ENCODE results near the gene CACNA1D.

Gene CACNA1D

GRCh38 chr3:53495146-53495519 lies 722 bp downstream of the CACNA1D start:
- FAIRE-seq (no peak), DNase-seq (ENCODE audit: low spot score) (no peak)

DNA sequence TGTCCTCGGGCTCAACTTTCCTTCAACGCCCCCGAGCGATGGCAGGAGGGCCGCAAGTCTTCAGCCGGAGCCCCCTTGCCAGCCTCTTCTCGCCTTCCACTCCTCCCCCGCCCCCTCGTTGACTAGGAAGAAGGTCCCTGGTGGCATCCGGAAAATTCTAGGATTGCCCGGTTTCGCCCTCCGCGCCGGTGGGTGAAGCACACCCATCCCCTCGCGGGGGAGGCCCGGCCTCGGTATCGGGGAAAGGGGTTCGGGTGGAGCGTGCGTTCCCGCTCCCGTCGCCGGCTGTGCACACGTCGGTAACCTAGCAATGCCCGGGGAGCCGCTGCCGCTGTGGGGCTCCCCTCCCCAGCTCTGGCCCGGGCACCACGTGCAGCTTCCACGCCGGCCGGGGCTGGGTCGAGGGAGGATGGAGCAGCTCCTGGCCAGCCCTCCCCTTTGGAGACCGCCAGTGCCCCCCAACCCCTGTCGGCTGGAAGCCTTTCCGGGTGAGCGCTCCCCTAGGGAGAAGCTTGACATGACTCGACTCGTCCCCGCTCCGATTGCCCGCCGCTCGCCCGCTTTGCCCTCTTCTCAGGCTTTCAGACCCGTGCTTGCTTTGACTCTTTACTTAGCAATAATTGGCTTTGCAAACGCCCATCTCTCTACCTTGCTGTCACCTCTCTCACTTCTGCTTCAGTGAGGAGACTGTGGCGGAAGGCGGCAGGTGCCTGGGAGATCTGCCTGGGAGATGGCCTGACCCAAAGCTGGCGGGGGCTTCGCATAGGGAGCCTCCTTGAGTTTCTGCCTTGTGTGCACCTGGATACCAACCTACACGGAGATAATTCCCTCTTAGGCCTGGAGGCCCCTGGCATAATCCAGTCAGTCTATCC lies 1.3 kb downstream of the CACNA1D start:
- no peak for DNase-seq (ENCODE audit: low spot score)

GRCh38 chr3:53496392-53496670 lies 1.9 kb downstream of the CACNA1D start:
- DNase-seq (ENCODE audit: low spot score) (no peak), FAIRE-seq (no peak)

More for the DNA sequence above, 1.3 kb downstream of the CACNA1D start:
- FAIRE-seq = no peak

DNA sequence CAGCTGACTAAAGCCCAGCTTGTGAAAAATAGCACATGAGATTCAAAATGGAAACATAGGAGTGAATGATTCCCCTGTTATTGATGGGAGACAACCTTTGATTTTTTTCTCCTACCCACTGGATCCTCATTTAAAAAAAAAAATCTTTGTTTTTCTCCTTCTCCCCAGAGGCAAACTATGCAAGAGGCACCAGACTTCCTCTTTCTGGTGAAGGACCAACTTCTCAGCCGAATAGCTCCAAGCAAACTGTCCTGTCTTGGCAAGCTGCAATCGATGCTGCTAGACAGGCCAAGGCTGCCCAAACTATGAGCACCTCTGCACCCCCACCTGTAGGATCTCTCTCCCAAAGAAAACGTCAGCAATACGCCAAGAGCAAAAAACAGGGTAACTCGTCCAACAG lies 2.6 kb downstream of the CACNA1D start:
- no peak for DNase-seq (ENCODE audit: low spot score)
- no peak for FAIRE-seq

DNA sequence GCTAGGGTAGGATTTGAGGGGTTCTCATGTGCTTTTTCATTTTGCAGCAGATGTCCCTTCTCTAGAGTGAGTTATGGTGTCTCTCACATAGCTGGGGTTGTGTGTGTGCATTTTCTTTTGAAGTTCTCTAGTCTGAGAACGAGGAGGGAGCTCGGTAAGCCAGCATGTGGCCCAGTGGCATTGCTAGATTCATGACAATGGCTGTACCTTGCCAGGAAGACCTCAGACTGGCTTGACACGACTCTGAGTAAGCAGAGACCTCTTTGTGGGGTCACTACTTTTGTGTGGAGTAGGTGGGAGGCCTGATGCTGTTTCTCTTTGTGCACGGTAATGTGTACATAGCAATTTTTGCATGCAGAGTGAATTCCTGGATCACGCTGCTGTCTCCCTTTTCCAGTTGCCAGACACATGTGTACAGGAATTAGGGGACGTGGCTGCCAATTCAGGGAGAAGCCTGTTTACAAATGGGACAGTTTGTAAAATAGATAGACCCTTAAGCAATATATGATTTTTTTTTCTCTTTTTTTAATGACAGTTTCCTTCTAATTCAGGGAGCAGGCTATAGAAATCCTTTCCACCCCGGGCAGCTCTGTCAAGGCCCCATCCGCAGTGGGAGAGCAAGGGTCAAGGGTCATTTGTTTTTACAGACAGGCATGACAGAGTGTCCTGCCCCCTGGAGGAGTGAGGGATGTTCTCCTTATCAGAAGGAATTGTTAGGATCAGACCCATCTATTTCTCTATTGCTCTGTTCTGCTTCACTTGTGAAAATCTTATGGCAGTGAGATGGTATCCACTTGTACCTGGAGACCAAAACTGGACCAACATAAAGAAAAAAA lies 4.6 kb downstream of the CACNA1D start:
- no peak for DNase-seq (ENCODE audit: low spot score)
- no peak for FAIRE-seq

DNA sequence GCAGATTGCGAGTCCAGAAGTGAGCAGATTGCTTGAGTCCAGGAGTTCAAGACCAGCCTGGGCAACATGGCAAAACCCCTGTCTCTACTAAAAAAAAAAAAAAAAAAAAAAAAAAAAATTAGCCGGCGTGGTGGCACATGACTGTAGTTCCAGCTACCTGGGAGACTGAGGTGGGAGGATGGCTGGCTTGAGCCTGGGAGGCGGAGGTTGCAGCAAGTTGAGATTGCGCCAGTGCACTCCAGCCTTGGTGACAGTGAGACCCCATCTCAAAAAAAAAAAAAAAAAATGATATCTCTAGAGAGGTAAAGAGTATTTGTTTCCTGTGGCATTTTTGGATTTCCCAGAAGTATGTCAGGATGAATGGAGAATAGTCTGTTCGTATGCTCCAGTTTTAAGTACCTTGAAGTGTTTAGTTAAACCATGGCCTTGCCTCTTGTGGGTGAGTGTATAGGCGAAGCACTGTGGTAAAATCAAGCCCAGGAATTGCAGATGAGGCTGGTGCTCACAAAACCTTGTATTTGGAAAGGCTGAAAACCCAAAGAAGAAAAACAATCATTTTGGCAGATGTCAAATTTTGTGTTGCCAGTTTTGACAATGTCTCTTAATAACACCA lies 5.9 kb downstream of the CACNA1D start:
- no peak for DNase-seq (ENCODE audit: low spot score)
- FAIRE-seq = no peak

DNA sequence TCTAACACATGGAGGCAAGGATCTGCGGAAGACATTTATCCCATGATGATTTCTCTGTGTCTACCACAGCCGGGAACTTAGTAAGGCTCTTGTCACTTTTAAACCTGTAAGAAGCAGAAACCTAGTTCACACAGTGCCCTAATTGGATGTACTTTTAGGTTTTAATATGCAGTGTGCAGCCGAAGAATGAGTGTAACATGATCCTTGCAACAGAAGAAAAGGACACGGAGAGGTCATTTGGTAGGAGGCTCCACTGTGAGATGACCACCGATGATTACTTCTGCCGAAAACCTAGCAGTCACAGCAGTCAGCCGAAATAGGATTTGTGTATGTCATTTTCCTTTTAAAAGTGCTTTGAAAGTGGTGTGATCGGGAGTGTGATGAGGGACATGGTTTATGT lies 6.8 kb downstream of the CACNA1D start:
- no peak for FAIRE-seq
- no peak for DNase-seq (ENCODE audit: low spot score)

GRCh38 chr3:53502737-53503136 lies 8.3 kb downstream of the CACNA1D start:
- no peak for DNase-seq (ENCODE audit: low spot score)
- no peak for FAIRE-seq

- FAIRE-seq (no peak), DNase-seq (ENCODE audit: low spot score) (no peak)
Measured at GRCh38 chr3:53503195-53503594, 8.8 kb downstream of the CACNA1D start.

DNA sequence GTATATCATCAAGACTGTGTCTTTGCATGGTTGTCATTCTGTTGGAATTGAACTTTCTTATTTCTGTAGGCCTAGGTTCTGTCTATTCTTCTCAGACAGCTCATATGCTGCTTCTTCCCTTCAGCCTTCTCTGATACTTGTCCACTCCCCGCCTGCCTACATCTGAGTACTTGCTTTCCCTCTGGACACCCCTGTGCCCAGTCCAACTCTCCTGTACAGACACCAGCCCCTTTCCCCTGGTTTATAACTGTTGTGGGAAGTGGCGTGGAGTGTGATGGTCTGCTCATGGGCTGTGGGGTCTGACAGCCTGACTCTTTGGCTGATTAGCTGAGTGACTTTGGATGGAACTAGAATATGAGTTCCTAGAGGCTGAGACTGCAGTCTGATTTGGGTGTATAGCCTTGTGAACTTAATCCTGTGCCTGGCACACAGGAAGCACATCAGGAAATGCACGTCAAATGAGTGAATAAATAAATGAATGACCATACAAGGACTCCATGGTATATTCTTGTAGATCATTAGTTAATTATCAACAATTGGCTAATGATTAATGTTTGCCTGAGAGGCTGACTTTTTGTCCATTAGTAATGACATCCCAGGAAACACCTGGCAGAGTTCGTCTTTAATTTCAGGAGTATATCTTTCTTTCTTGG lies 11.8 kb downstream of the CACNA1D start:
- FAIRE-seq (no peak), DNase-seq (ENCODE audit: low spot score) (no peak)

- FAIRE-seq (no peak), DNase-seq (ENCODE audit: low spot score) (no peak)
Measured at GRCh38 chr3:53506763-53507145, 12.3 kb downstream of the CACNA1D start.

DNA sequence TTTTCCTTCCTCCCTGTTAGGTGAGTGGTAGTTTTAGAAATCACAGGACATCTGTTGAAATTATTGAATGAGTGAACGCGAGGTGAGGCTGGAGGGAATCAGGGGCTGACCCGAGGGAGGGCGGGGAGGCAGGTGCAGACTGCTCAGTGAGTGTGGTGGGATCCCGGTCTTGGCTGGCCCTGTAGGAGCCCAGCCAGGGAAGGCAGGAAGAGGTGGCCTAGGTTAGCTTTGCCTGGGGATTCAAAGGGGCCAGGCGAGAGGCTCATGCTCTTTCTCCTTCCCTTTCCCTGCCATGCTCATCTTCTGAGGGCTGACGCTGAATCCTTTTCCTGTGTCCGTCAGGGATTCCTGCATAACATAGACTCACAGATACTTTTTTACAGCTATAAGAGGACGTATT lies 15.1 kb downstream of the CACNA1D start:
- FAIRE-seq (no peak), DNase-seq (ENCODE audit: low spot score) (no peak)

DNA sequence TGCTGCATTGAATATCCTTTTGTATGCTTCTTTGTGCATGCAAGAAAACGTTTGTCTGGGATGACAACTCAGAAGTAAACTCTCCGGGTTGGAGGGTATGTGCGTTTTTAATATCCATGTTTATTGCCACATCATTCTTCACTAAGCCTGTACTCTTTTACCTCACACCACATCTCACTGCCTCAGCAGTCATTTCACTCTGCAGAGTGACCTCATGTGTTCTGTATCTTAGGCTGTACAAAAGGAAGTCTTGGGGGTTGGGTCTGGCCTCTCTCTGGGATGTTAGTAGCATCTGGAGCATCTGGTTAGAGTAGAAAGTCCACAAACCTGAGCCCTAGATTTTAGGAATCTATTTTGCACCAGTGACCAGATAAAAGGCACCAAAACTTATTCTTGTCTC lies 16.1 kb downstream of the CACNA1D start:
- DNase-seq (ENCODE audit: low spot score) (no peak), FAIRE-seq (no peak)

DNA sequence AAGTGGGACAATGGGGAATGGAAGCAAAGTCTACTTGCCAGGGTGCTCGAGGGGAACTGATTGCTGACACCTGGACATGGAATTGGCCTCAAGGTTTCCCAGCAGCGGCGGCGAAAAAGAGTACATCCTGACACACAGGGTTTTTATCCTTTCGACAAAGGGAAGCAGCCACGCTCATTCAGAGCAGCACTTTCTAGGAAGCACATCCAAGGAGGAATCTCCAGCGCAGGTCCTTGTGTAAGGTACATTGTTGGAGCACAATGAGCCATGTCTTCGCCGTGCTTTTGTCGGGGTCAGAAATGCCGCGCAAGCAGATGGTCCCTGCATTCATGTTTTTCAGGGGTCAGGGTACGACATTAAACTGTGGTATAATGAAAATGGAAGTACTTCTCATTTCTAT lies 16.8 kb downstream of the CACNA1D start:
- FAIRE-seq (no peak), DNase-seq (ENCODE audit: low spot score) (no peak)

- no peak for FAIRE-seq
- no peak for DNase-seq (ENCODE audit: low spot score)
Measured at GRCh38 chr3:53513556-53514190, 19.3 kb downstream of the CACNA1D start.

DNA sequence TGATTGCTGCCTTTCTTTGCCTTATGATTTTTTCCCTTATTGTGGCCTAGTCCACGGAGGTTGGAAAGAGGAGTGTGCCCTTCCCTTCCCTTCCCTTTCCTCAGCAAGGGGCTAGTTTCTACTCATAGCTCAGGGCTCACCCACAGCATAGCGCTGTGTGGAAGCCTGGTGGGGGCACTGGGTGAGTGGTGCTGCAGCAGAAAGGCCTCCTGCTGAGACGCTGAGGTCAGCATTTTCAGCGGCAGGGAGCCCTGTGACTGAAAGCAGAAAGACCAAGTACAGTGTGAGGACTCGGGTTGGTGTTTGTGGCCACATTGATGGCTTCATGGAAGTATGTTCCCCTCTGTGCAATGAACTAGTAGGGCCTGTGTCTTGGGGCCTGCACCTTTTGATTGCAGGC lies 21.9 kb downstream of the CACNA1D start:
- FAIRE-seq (no peak), DNase-seq (ENCODE audit: low spot score) (no peak)

GRCh38 chr3:53518495-53518981 lies 24.1 kb downstream of the CACNA1D start:
- DNase-seq (ENCODE audit: low spot score) (no peak), FAIRE-seq (no peak)

GRCh38 chr3:53519065-53519709 lies 24.8 kb downstream of the CACNA1D start:
- FAIRE-seq (no peak), DNase-seq (ENCODE audit: low spot score) (no peak)

DNA sequence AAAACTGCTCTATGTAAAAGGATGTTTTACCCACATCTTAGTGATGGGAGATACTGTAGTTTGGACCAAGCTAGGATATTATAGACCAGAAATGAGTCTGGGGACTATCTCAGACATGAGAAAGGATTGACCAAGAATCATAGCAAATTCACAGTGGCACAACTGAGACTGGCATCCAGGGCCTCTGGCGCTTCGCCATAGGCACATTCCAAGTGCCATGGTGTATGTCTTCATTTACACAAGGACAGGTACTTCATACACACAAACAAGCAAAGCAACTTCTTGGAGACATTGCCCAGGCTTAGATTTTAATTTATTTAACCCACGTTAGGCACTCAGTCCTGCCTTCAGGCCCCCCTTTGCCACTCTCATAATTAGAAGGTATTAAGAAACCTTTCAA lies 28.9 kb downstream of the CACNA1D start:
- DNase-seq (ENCODE audit: low spot score) (no peak), FAIRE-seq (no peak)

GRCh38 chr3:53524566-53524965 lies 30.2 kb downstream of the CACNA1D start:
- no peak for DNase-seq (ENCODE audit: low spot score)
- no peak for FAIRE-seq
